Pulmonary artery endothelial cell (primary cell): ENCODE measurements around the gene FCRL5. TPM values are rescaled to one million over a fixed set of nuclear protein-coding genes. Genes with fewer than 3 reads are reported as not detected.
"Not testable (repeated sequence)": the region's sequence is repeated elsewhere in the genome, so short reads cannot be mapped to it uniquely, and the experiment has no call there.

Source experiments
- DNase-seq: peaks from one replicate; pipeline ENCODE4 v3.0.0-alpha.2; 2011; ENCODE audit warnings: low read depth, low spot score
- total RNA-seq: library from RNA; depleted of rRNA; stranded (reverse); fragments of >200 nt; gene quantifications from 2 replicates; pipeline ENCODE4 v1.2.3, GENCODE V29; 2014

FCRL5 gene
- total RNA-seq, 1 donor from 2014 or later: under 0.01 TPM

DNA sequence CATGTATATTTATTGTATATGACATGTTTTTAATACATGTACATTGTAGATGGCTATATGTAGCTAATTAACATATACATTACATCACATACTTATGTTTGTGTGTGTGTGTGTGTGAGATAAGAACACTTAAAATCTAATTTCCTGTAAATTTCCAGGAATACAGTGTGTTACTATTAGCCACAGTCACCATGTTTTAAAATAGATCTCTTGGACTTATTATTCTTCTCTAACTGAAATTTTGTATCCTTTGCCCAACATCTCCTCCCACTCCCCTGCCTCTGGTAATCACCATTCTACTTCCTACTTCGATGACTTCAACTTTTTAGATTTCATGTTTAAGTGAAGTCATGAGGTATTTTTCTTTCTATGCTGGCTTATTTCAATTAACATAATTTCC, 64.8 kb downstream of the FCRL5 start:
- no peak for DNase-seq

- no peak for DNase-seq
Measured at GRCh38 chr1:157487096-157487495, 65.2 kb downstream of the FCRL5 start.

DNA sequence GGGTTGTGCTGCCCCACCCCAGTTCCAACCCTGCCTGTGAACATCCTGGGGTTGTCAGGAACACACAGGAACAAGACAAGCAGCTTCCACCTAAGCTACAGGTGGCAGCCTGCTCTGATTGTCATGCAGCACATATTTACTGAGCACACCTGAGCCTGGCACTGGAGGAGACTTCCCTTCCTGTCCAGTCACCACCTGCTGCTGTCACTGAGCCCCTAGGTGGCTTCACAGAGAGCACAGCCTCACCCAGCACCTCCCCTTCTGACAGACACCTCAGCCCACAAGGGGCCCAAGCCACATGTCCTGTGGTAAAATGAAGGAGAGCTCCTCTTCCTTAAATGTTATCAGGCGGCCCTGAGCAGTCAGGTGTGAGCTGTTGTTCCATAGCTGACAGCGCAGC, 65.9 kb downstream of the FCRL5 start:
- not testable (repeated sequence) for DNase-seq

DNA sequence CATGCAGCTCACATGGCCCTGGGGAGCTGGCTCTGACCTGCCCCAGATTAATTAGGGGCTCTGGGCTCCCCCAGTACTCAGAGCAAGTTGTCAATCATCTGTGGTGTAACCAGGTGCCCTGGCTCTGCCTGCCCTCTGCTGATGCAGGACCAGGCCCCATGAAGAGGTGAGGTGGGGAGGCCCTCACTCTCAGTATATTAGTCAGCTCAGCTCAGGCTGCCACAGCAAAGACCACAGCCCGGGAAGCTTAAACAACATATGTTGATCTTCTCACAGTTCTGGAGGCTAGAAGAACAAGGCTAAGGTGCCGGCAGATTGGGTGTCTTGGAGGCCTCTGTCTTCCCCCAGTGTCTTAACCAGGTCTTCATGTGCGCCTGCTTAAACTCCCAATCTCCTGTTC, 66.5 kb downstream of the FCRL5 start:
- DNase-seq: no peak

DNA sequence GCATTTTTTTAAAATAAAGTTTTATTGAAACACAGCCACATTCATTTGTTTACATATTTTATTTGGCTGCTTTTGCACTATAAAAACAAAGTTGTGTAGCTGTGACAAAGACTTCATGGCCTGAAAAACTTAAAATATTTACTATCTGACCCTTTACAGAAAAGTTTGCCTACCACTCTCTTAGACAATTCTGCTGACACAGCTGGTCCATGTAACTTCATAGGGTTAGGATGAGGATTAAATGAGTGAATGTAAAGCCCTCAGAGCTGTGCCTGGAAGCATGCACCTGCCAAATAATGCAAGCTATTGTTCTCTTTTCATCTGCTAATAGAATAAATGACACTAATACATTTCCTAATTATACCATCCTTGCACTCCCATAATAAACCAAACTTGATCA, 67.7 kb downstream of the FCRL5 start:
- DNase-seq: no peak

DNA sequence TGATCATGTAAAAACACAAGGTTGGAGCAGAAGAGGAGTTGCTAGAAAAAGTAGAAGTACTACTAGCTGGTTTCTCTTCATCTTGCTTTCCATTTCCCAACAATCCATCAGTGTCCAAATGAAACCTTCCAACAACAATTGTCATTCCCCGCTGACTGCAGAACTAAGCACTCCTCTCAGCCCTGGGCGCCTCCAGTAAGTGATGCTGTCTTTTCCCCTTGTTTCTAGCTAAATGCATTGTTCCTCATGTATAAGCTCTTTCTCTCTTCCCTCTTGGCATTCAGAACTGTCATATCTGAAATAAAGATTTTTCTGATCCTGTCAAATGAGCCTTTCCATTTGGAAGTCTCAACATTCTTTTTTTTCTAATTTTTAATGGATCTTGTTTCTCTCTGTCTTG, 68.7 kb downstream of the FCRL5 start:
- DNase-seq: no peak

- DNase-seq: no peak
Measured at GRCh38 chr1:157482717-157483116, 69.6 kb downstream of the FCRL5 start.

DNA sequence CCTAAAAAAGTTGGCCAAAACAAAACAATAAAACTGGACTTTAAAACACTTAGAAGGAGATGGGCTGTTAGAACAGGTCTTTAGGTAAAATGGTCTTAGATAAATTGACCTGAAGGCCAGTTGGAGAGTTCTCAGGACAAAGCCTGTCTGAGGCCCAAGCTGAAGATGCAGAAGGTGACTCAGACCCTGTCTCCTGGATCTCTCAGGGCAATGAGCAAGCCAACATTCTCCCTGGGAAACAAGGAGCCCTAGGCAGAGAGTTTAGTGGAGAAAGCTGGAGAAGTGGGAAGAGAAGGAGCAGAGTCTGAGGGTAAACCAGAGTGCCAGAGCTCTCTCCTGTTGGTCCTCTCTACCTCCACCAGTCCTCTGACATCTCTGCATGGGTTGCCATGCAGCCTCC, 70.1 kb downstream of the FCRL5 start:
- no peak for DNase-seq

- no peak for DNase-seq
Measured at GRCh38 chr1:157478030-157478429, 74.3 kb downstream of the FCRL5 start.

DNA sequence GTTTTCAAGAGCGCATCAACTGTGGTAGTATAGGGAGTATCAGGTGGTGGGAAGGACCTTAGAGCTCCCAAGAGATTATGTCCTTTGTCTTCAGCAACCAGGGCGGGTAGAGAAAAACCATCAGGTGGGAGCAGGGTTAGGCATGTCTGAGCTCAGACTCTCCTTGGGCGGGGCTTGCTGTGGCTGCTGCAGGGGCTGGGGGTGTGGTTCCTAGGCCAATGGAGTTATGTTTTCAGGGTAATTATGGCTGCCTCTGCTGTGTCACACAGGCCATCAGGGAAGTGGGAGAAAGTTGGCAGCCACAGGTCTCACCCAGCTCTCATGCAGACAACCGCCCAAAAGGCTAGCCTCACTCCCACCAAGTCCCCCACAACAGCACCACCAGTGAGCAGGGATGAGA, 74.9 kb downstream of the FCRL5 start:
- DNase-seq: no peak

DNA sequence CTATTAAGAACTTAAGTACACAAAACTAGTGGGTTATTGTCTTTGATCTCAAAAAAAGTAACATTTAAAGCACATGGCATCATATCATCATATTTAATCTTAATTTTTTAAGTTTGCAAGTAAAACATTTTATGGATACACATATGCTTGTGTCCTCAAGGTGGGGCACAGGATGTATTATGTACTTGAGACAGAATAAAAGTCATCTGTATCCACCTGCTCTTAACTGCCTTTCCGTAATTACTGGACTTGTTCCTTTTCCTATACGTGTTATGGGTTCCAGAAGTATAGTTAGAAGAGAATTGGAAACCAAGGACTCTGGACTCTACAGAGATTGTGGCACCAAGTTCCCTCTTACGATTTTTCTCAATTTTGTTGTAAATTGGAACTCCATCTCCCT, 79.4 kb downstream of the FCRL5 start:
- no peak for DNase-seq

- DNase-seq: no peak
Measured at GRCh38 chr1:157472056-157472701, 80.1 kb downstream of the FCRL5 start.

GRCh38 chr1:157471531-157471930, 80.8 kb downstream of the FCRL5 start:
- DNase-seq: no peak

DNA sequence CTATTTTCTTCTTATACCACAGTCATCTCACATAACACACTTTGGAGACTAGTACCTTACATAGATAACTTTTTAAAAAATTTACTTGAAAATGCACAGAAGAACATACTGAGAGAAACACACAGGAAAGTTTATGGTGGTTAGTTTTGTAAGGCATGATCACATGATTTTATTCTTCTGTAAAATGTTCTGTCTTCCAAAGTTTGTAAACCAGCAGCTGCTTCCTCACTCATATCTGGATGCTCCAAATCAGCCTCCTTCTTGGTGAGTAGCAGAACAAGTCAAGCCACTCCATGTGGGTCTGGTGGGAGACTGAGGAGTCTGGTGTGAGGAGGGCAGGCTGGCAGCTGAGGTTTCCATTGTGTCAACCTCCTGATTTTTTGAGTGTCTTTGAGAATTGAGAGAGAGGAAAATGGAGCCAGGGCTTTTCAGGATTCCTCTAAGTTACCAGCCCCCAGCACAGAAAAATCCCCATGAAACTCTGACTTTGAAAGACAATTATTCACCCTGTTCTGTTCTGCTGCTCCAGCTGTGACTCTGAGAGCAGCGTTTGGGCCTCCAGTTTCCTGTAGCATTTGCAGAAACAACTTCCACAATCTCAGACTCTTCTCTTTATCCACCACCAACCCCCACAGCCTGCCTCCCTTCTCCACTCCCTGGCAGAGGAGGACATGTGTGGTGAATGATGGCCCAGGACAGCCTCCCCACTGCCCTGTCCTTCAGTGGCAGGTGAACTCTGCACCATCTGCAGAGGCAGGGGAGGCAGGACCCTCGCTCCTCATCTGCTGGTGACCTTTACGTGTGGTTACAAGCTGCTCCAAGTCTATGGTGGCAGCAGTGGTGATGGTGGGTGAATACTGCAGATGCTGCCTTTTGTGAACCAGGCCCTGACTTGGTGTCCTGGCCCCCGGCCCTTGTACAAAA, 82.3 kb downstream of the FCRL5 start:
- no peak for DNase-seq

DNA sequence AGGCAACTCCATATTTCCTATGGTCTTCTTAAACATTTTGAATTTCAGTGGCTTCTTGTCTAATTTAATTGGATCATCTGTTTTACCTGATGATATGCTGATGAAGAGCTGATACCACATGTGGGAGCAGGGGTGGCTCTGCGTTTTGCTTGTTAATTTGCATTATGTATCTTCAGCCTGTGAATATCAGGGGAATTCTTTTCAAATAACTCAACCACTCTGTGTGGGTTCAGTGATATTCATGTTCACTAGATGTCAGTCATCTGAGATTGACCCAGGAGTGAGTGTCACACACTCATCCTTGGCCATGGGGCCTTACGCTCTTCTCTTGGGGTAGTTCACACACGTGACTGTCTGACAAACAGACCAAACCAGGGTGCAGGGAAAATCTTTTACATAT, 83.0 kb downstream of the FCRL5 start:
- DNase-seq: no peak

- DNase-seq: no peak
Measured at GRCh38 chr1:157466011-157466410, 86.3 kb downstream of the FCRL5 start.

Other genes with a start within 250 kb of the FCRL5 start
- not detected in 2 replicates for gene FCRL4, start 45.6 kb upstream of the FCRL5 start, total RNA-seq
- not detected in 2 replicates for gene FCRL3, start 148.3 kb upstream of the FCRL5 start, total RNA-seq
- gene FCRL2, start 224.6 kb upstream of the FCRL5 start, total RNA-seq: not detected in 2 replicates